ENCODE data around the gene ZNF440. TPM values are rescaled to one million over a fixed set of nuclear protein-coding genes. Genes with fewer than 3 reads are reported as not detected.

The ZNF440 gene
- polyA plus RNA-seq, 3 donors: 13.2 to 13.6 (median 13.3) TPM

DNA sequence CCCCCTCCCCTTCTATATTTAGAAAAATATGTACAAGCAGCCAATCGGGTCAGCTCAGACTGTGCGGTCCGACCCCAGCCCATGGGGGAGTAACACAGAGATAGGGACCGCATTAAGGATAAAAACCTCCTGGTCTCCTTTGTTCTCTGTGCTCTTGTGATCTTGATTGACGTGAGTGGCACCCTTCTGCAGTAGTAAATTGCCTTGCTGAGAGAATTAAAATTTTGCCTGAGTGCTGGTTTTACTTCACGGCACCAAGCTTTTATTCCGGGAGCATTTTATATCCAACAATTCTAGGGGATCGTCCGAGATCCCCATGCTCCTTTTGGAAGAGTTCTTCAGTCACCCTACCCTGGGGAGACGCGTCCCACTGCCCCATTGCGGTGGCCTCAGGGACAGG is 66.5 kb downstream of the ZNF440 start:
- DNase-seq (ENCODE audit: low read depth in 3 of 3, low spot score in 2 of 3): no peak

DNA sequence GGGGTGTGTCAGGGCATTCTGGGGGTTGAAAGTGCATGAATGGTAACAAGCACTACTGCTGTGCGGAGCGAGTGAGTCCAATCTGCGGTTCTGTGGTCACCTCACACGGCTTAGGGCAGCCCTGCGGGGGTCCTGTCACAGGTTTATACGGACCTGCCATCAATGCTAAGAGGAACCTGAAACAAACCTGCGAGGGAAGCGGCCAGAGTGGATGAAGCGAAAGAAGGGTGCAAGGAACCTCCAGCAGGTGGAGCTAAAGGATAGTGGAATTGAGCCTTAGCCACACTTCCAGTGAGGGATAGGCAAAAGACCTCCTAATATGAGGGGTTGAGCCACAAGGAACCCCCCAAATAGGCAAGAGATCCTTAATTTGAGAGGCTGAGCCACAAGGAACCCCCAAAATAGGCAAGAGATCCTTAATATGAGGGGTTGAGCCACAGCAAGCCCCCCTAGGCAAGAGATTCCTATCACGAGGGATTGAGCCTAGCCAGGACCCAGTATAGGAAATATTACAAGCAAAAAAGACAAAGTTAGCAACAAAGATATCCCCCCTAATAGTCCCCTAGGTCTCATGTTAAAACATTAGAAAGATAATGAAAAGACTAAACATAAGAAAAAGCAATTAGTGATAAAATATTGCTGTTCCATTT is 67.2 kb downstream of the ZNF440 start:
- peak; percentile 25 to 54 (median 46) for DNase-seq (ENCODE audit: low read depth in 3 of 3, low spot score in 2 of 3)

DNA sequence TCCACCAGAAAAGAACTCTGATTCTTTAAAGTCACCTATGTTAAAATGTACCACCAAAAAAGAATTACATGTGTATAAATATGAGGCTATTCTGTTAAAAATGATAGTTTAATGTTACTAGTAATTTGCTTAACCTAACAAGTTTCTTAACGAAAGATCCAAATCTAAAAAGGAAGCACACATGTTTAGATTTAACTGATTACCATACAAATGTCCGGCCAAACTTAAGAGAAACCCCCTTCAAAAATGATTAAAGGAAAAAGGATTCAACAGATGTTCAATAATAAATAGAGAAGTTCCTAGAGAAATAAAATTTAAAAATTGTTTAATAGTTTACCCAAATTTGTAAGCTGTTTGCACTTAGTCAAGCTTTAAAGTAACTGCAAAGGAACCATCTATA is 68.5 kb downstream of the ZNF440 start:
- DNase-seq (ENCODE audit: low read depth in 3 of 3, low spot score in 2 of 3): no peak

Other genes starting within 250 kb of the ZNF440 start
- gene ACP5, start 236.6 kb upstream of the ZNF440 start, polyA plus RNA-seq (ENCODE audit: insufficient read length in 3 of 3): 10 to 100 TPM; 12.6 to 17.2 (median 15.5) TPM
- 10 to 100 TPM; 47.8 to 56.1 (median 51.9) TPM for gene ZNF627, start 216.8 kb upstream of the ZNF440 start, polyA plus RNA-seq (ENCODE audit: insufficient read length in 3 of 3)
- 10 to 100 TPM; 11.8 to 14.2 (median 12.5) TPM for gene ZNF823, start 75.3 kb upstream of the ZNF440 start, polyA plus RNA-seq (ENCODE audit: insufficient read length in 3 of 3)
- 10 to 100 TPM; 15.2 to 19.4 (median 18.8) TPM for gene ZNF441, start 47.3 kb upstream of the ZNF440 start, polyA plus RNA-seq (ENCODE audit: insufficient read length in 3 of 3)
- 1 to 10 TPM; 3.9 to 4.2 (median 4.0) TPM for gene ZNF491, start 15.8 kb upstream of the ZNF440 start, polyA plus RNA-seq (ENCODE audit: insufficient read length in 3 of 3)
- gene ZNF439, start 34.5 kb downstream of the ZNF440 start, polyA plus RNA-seq (ENCODE audit: insufficient read length in 3 of 3): 10 to 100 TPM; 20.6 to 22.1 (median 20.9) TPM
- gene ZNF69, start 73.5 kb downstream of the ZNF440 start, polyA plus RNA-seq (ENCODE audit: insufficient read length in 3 of 3): 10 to 100 TPM; 16.3 to 16.8 (median 16.4) TPM
- 10 to 100 TPM; 16.6 to 17.9 (median 17.5) TPM for gene ZNF700, start 110.8 kb downstream of the ZNF440 start, polyA plus RNA-seq (ENCODE audit: insufficient read length in 3 of 3)
- gene ZNF763, start 150.8 kb downstream of the ZNF440 start, polyA plus RNA-seq (ENCODE audit: insufficient read length in 3 of 3): 10 to 100 TPM in 1 of 3 donors, 1 to 10 TPM in 2; 7.2 to 10.3 (median 9.1) TPM
- 10 to 100 TPM; 15.4 to 18.2 (median 17.4) TPM for gene ZNF433, start 221.4 kb downstream of the ZNF440 start, polyA plus RNA-seq (ENCODE audit: insufficient read length in 3 of 3)
- 1 to 10 TPM; 1.1 to 1.4 (median 1.3) TPM for gene ZNF878, start 238.7 kb downstream of the ZNF440 start, polyA plus RNA-seq (ENCODE audit: insufficient read length in 3 of 3)